Measurements from ENCODE around the gene SDCCAG8.

- TF ChIP-seq MZF1 (tag by site-specific recombination; IDR thresholded peaks at IDR 0.05; ENCODE audit: borderline replicate concordance) (no peak), HOXA7 (CRISPR knock-in tag; IDR thresholded peaks at IDR 0.05; ENCODE audit: borderline replicate concordance) (no peak), ZSCAN30 (tag by site-specific recombination; IDR thresholded peaks at IDR 0.05) (no peak), ZNF830 (tag by site-specific recombination; IDR thresholded peaks at IDR 0.05; ENCODE audit: low read depth) (no peak), CTCF (tag by site-specific recombination; IDR thresholded peaks at IDR 0.05) (no peak), ZBTB8A (tag by site-specific recombination; IDR thresholded peaks at IDR 0.05) (no peak)
- TF ChIP-seq, protein P1, sequence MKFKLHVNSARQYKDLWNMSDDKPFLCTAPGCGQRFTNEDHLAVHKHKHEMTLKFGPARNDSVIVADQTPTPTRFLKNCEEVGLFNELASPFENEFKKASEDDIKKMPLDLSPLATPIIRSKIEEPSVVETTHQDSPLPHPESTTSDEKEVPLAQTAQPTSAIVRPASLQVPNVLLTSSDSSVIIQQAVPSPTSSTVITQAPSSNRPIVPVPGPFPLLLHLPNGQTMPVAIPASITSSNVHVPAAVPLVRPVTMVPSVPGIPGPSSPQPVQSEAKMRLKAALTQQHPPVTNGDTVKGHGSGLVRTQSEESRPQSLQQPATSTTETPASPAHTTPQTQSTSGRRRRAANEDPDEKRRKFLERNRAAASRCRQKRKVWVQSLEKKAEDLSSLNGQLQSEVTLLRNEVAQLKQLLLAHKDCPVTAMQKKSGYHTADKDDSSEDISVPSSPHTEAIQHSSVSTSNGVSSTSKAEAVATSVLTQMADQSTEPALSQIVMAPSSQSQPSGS (tag by site-specific recombination; IDR thresholded peaks at IDR 0.05; ENCODE audit: low read depth) = no peak
Observed at GRCh38 chr1:243272401-243272800, 16.6 kb downstream of the SDCCAG8 start.

All from HEK293 (cell line).